Measurements from ENCODE around the gene NELFCD.
"Not testable (repeated sequence)": the region's sequence is repeated elsewhere in the genome, so short reads cannot be mapped to it uniquely, and the experiment has no call there.

Gene NELFCD

DNA sequence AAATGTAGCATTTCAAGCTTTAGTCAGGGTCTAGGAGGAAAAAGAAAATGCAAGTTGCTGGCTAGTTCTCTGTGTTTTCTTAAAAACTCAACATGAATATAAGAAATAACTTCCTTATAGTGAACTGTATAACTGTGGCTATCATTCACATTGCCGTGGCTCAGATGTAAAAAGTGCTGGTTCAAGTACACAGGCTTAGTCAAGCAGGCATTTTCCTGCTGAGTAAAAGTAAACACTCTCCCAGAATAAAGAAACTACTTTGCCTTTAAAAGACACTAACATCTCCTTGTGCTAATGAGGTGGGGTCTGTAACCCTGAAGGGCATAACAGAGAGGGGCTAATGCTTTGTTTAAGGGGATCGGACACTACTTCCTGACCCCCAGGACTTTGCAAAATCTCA is 47.8 kb downstream of the NELFCD start:
- no peak for DNase-seq

DNA sequence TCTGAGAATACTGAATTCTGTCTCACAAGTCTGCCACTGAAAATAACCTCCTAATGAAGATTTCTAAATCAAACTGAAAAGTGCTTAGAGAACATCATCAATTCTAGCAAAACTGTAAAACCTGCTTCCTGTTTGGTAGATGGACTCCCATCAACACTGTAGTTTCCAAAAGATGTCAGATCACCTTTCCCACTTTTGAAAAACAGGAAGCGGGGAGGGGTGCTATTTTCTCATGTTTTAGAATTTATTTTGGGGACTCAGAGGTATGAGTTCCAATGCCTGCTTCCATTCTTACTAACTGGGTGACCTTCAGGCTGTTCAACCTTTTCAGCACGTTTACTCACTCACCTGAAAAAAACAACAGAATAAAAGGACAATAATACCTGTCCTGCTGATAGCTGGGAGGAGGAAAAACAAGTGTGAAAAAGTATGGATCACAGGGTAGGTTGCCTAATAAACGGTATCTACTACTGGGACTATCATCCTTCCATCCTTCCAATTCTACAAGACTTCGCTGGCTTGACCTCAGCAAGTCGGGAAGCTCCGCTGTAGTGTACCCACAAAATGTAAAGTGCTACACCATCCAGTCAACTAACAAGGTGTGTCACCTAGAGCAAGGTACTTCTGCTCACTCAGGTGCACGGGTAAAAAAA is 50.0 kb downstream of the NELFCD start:
- DNase-seq = no peak

DNA sequence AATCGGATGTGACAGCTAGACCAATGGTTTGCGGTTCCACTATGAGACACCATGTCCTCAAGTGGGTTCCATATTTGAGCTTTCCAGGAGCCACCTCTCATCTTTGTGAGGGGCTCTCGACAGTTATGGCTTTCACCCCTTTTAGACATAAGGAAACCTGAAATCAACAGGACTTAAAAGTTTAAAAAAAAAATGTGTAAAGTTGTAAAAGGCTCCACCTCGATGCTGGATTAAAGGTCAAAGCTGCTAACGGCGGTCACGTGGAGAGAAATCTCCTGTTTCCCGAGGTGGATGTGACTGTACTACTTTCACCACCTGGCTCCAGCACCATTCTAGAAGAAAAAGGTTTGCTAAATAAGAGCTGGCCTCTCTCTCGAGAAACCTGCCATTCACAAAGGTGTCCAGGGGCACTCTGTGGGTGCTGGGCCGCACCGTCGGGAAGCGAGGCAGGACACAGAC is 50.5 kb downstream of the NELFCD start:
- no peak for DNase-seq

DNA sequence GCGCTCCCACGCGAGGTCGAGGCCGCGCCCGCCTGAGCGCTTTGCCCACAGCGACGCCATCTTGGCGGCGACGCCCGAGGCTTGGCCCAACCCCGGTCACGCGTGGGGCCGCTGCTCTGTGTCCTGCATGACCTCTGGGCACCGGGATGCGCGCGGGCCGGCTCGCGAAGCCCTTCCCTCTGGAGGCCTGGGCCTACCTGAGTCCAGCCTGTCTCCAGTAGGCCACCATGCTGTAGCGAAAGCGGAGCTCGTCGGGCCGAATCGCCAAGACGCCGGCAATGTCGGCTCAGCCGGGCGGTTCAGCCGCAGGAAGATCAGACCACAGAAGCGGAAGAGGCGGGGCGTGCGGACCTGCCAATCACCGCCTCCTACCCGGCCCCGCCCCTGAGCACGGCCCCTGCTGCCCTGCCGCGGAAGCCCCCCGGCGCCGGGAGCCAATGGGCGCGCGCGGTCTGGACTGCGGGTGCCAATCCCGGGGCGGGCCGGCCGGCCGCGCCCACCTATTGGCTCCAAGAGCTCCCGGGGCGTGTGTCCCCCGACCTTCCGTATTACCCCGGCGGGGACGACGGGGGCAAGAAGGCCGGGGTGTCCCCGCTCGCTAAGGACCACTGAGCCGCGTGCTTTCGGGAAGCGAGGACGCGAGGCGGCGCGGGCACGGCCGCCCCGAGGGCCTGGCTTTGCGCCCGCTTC is 51.1 kb downstream of the NELFCD start, which contains the start of gene ATP5F1E:
TSS of gene ATP5F1E (minus strand) at position 313 of the 690 bp plus-strand sequence. CDS start at position 229, 84 bp downstream.
- peak; percentile 98 for DNase-seq

DNA sequence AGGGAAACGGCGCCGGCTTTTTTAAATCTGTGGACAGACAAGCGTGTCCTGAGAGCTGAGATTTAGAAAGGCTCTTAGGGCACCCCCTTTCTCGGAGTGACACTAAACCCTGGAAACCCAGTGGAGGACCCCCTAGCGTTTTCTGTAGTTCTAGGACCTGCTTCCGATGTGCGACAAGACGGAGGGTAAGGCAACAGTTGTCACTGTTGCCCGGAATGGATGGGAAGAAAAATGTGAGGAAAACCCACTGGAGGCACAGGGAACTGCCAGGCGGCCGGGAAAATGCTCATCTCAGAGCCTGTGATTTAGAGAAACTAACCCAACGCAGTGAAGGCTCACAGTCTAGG is 51.6 kb downstream of the NELFCD start:
- peak; percentile 40 for DNase-seq

DNA sequence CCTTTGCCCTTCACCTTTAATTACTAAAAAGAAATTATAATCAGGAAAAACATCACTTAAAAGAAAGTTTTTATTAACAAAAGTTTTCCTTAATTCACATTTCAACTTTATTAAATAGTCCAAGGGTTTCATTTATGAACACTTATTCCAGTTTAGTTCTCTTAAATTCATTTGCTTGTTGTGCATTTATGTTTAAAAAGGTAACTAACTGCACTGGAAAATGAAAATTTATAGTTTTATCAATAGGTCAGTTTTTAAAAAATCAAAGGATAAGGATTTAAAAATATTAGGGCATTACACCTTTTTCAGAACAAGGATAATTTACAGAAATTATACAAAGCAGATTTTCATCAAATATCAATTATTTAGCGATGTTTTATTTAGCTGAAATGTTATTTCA is 52.0 kb downstream of the NELFCD start:
- no peak for DNase-seq

DNA sequence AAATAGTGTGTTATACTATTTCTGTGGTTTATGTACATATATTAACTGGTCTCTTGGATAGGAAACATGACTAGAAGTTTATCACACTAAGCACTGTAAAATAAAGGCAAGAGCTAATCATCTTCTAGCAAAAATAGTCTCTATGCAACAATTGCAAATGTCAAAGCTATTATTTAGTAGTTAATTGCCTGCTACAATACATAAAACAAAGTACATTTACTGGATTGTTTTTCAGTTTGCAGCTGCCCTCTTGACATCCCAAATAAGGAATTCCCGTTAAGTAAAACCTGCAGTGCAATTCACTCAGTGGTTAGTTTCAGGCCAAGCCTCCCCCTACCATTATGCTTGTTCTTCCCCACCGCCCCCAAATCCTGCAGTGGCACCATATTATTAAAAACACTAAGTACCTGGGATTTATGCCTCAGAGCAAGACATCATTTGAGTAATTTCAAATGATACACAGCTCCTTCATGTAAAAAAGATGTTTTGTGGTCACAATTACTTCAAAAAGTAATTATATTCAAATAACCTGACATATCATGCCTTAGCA is 52.6 kb downstream of the NELFCD start:
- no peak for DNase-seq

DNA sequence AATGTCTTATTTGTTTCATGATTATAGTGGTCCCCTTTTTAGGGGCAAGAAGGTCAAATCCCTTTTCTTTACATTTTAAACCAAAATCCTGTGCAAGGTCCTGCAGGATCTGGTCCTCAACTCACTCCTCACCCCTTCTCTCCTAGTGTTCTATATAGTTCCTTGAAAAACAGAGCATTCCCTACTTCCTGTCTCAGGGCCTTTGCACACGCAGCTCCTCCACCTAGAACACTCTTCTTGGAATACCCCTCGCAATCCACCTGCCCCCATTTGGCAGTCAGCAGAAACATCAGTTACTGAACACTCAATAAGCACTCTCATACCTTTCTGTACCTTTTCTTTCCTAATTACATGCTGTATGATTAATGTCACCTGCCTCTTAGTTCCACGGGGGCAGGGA is 54.3 kb downstream of the NELFCD start:
- DNase-seq = no peak

DNA sequence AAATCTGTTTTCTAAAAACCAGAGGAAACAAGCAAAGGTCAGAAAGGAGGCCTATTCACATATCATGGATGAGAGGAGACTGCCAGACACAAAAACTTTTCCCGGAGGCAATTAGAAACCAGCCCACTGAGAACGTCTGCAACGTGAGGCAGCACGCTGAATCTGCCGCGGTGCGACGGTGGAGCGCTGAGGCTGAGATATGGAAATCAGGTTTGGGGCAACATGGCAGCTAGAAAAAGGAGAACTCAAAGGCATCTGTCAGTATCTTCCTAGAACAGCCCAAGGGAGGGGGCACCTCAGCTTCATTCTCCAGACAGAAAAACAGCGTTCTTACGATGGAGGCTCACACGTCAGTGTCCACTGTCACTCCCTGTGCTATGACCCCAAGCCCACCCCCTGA is 56.3 kb downstream of the NELFCD start:
- DNase-seq = no peak

DNA sequence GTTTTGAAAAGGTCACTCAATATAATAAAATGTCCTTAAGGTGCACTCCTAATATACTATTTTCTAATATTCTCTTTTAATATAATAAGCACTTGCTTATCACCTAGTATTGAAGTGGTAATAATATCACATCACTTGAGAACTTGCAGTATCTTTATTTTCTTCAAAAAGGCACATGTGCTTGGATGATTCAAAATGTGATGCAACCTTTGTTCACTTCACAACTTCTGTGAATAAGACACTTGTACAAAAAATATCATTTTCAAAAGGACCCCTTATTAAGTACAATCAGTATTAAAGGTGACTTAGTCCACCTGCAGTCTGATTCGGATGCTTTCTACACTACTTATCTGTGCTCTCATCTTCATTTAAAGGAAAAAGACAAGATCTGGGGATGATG is 58.2 kb downstream of the NELFCD start:
- peak; percentile 33 for DNase-seq

DNA sequence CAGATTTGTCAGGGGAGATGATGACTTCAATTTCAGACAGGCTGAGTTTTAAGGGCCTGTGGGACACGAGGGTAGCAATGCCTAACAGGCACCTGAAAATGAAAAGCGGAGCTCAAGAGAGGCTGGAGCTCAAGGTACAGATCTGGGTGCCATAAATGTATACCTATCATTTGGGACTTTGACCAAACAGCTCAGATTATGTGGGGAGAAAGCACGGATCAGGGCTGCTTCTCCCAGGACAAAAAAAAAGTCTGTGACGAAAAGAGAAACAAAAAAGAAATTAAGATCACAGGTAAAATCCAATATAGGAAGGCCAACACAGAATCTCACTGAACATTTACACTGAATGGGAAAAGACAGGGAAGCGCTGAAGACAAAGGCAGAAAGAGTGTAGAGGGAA is 59.6 kb downstream of the NELFCD start:
- DNase-seq = no peak

DNA sequence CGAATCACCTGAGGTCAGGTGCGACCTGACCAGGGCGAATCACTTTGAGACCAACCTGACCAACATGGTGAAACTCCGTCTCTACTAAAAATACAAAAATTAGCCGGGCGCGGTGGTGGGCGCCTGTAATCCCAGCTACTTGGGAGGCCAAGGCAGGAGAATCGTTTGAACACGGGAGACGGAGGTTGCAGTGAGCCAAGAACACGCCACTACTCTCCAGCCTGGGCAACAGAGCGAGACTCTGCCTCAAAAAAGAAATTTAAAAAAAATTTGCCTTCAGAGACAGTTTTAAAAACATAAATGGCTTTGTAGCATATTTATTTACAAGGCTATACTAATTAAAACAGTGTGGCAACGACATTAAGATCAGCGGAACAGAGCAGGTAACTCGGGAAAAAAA is 60.4 kb downstream of the NELFCD start:
- not testable (repeated sequence) for DNase-seq

DNA sequence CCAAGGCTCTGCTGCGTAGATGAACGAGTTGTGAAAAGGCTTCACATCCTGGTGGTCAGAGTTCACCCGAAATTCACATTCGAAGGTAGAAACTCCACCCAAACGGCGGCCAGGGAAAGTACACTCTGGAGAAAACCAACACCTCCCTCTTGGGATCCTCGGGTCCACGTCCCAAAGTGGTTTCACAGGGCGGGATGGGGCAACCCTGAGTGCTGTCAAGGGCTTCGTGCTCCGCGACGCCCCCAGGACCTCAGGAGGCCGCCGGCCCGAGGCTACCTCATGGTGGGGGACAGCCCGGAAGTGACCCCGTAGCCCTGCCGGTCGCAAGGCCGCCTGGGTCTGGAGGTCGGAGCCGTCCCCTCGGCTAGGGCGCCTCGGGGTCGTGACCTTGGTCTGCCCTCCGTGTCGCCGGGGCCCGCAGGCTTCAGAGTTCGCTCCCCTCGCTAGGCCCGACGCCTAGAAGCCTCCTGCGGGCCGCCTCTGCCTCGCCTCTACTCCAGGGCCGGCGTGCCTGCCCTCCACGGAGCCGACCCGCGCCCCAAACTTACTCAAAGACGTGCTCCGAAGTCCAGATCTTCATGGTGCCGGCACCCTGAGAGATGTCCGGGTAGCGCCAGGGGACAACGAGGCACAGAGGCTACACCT is 61.2 kb downstream of the NELFCD start, which contains the start of gene PRELID3B:
TSS of gene PRELID3B (minus strand) at position 636 of the 645 bp plus-strand sequence. CDS start at position 580, 56 bp downstream.
- peak; percentile 32 for DNase-seq

DNA sequence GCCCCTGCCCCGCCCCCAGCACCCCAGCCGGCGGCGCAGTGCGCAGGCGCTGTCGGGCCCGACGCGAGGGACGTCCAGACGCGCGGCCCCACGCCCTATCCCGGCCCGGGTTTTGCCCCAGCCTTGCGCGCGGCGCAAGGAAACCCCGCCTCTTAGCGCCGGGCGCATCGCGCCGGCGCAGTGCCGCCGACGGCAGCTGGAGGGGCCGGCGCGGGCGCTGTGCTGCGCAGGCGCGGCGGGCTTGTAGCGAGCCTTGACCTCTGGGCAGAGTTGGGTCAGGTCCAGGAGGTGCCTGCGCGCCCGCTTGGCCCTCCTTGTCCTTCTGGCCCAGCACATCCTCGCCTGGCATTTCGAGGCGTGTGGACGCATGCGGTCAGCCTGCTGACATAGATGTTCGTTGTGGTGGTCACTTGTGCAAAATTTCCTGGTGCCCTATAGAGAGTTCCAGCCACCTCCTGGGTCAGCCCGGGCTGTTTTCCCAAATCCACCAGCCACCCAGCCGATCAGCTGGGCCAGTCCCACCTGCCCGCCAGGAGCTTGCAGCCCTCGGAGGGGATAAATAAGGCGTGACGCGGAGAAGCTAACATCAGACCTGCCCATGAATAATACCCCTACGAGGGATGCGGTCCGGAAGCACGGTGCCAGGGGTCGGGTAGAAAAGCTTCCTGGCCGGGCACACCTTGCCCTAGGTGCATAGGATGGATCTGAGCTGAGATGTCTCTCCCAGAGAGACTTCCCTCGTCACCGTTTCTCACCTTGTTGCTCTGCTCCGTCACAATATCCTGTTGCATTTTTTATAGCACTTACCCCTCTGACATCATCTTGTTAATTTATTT is 62.0 kb downstream of the NELFCD start:
- peak; percentile 99 for DNase-seq

DNA sequence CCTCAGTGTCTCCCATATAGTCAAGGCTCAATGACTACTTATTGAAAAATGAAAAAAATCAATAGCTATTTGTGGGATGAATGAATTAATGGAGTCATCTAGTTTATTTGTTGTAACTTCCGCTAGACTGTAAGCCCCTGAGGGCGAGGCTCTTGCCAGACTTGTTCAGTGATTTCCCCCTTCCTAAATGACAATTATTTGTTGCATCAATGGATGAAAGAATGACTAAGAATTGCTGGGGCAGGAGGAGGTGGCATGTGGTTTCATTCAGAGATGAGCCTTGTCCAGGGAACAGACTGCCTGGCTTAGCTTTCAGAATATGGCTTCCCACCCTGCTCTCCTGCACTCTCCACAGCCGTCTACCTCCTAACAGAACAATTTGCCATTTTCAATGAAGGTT is 62.6 kb downstream of the NELFCD start:
- DNase-seq = peak; percentile 32

DNA sequence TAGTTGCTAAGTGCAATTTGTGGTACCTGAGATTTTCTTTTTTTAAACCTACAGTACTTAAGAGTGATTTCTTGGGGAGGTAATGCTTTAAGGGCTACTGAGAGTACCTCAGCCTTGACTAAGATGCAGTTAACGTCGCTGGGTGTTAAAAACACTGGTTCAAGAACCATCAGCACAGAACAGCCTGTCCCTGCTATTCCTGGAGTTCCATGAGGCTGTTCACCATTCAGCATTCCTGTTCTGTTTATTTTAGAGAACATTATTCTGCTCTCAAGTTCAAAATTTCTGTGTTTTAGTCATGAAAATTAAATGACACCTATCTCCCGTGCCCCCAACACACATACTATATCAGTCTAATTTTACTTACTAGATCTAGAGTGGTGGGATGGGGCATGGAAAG is 63.2 kb downstream of the NELFCD start:
- DNase-seq = no peak

Measured in suppressor macrophage treated with lipopolysaccharide for 4 hours (primary cell).